GM21390 (cell line): ENCODE results near the gene ZNF18.
"Not testable (repeated sequence)": the region's sequence is repeated elsewhere in the genome, so short reads cannot be mapped to it uniquely, and the experiment has no call there.

ENCODE experiments used
- ATAC-seq: cut with Tn5 transposase; IDR thresholded peaks from one replicate; pipeline ENCODE4 v1.9.1; 2021; ENCODE audit not compliant: unreplicated experiment

Gene ZNF18

GRCh38 chr17:11986942-11987329 lies 10.3 kb downstream of the ZNF18 start:
- no peak for ATAC-seq

GRCh38 chr17:11986179-11986941 lies 10.9 kb downstream of the ZNF18 start:
- no peak for ATAC-seq

GRCh38 chr17:11981862-11982261 lies 15.4 kb downstream of the ZNF18 start:
- ATAC-seq = no peak

GRCh38 chr17:11980813-11981212 lies 16.5 kb downstream of the ZNF18 start:
- ATAC-seq = no peak

- no peak for ATAC-seq
Measured at GRCh38 chr17:11979795-11980194, 17.5 kb downstream of the ZNF18 start.

- not testable (repeated sequence) for ATAC-seq
Measured at GRCh38 chr17:11972741-11973140, 24.5 kb downstream of the ZNF18 start.

GRCh38 chr17:11969565-11969964 lies 27.7 kb downstream of the ZNF18 start:
- no peak for ATAC-seq

GRCh38 chr17:11954936-11955335 lies 42.3 kb downstream of the ZNF18 start:
- ATAC-seq = no peak

- ATAC-seq = no peak
Measured at GRCh38 chr17:11953924-11954323, 43.4 kb downstream of the ZNF18 start.

- ATAC-seq = no peak
Measured at GRCh38 chr17:11952610-11953009, 44.7 kb downstream of the ZNF18 start.

- ATAC-seq = no peak
Measured at GRCh38 chr17:11950771-11951519, 46.3 kb downstream of the ZNF18 start.

- ATAC-seq = not testable (repeated sequence)
Measured at GRCh38 chr17:11949571-11949970, 47.7 kb downstream of the ZNF18 start.

GRCh38 chr17:11948789-11949188 lies 48.5 kb downstream of the ZNF18 start:
- no peak for ATAC-seq

GRCh38 chr17:11944587-11944986 lies 52.7 kb downstream of the ZNF18 start:
- no peak for ATAC-seq

GRCh38 chr17:11943759-11944347 lies 53.4 kb downstream of the ZNF18 start:
- ATAC-seq = no peak

GRCh38 chr17:11943086-11943485 lies 54.2 kb downstream of the ZNF18 start:
- not testable (repeated sequence) for ATAC-seq

- no peak for ATAC-seq
Measured at GRCh38 chr17:11940904-11941303, 56.4 kb downstream of the ZNF18 start.

- ATAC-seq = no peak
Measured at GRCh38 chr17:11935734-11936406, 61.4 kb downstream of the ZNF18 start.

GRCh38 chr17:11932337-11932898 lies 64.9 kb downstream of the ZNF18 start:
- ATAC-seq = no peak

- ATAC-seq = no peak
Measured at GRCh38 chr17:11928436-11928835, 68.8 kb downstream of the ZNF18 start.
